ENCODE data around the gene ENC1. TPM values are rescaled to one million over a fixed set of nuclear protein-coding genes. Genes with fewer than 3 reads are reported as not detected.

Gene ENC1
- total RNA-seq, 4 donors from 2014 or later: 2.8 to 20.4 (median 6.9) TPM

DNA sequence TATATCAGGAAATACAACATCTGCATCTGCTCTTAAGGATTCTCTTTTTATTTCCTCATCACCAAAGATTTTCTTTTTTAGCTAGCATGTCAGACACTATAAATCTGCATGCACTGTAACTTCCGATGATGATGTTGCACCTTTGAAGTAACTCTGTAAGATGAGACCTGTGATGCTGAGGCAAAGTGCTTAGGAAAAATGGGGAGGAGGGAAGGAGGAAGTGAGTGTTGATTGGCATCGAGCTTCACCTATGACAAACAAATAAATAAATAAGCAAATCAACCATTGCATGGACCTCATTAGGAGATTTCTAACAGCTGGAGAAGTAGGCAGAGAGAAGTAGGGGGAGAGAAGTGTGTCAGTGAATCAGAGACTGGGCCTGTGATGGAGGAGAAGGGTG, 52.6 kb downstream of the ENC1 start:
- TF ChIP-seq, protein P1, sequence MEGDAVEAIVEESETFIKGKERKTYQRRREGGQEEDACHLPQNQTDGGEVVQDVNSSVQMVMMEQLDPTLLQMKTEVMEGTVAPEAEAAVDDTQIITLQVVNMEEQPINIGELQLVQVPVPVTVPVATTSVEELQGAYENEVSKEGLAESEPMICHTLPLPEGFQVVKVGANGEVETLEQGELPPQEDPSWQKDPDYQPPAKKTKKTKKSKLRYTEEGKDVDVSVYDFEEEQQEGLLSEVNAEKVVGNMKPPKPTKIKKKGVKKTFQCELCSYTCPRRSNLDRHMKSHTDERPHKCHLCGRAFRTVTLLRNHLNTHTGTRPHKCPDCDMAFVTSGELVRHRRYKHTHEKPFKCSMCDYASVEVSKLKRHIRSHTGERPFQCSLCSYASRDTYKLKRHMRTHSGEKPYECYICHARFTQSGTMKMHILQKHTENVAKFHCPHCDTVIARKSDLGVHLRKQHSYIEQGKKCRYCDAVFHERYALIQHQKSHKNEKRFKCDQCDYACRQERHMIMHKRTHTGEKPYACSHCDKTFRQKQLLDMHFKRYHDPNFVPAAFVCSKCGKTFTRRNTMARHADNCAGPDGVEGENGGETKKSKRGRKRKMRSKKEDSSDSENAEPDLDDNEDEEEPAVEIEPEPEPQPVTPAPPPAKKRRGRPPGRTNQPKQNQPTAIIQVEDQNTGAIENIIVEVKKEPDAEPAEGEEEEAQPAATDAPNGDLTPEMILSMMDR (IDR thresholded peaks at IDR 0.05; ENCODE audit: low read depth): no peak

DNA sequence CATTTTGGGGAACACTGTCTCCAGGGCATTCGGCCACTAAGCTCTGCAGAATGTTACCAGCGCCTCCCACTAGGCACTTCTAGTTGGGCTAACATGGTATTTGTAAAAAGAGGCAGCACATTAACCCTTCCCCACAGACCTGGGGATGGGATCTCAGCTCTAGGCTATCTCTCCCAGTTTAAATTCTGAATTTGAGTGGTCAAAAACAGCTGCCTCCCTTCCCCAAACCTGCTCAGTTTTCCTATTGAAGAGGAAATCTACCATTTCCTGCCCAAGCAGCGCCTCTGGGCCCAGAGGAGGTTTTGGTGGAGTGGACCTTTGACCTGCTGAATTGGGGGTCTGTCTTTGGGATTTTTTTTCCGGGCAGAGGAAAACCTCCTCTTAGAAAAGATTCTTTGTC, 53.2 kb downstream of the ENC1 start:
- TF ChIP-seq, protein P1 (IDR thresholded peaks at IDR 0.05; ENCODE audit: low read depth): no peak

DNA sequence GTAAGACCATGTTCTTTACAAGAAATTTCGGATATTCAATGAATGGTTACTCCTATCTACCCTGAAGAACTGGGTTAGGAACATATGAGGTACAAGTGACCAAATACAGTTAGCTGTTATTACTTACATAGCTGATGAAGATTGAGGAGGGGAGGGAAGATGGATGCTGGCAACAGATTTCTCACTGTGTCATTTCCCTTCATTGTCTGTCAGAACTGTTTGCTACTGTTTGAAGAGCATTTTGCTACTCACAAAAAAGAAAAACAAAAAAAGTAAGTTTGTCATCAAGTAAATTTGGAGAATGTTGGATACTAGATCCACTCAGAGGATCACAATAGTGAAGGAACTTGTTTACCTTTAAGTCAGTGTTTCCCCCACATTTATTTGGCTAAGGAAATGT, 53.7 kb downstream of the ENC1 start:
- TF ChIP-seq, protein P1 (IDR thresholded peaks at IDR 0.05; ENCODE audit: low read depth): no peak

DNA sequence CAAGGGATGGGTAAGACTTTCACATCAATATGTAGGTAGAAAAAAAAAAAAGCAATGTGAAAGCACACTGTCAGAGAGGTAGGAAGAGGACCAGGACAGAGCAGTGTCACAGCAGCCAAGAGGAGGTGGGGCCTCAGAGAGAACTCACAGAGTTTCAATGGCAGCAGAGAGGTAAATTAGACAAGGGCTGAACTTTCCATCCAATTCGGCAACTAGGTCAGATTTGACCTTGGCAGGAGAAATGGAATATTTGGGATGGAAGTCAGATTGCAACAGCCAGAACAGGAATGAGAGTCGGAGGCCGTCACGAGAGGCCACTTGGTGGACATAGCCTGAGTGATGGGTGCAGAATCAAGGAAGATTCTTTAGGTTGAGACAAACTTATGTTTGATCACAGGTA, 57.7 kb downstream of the ENC1 start:
- TF ChIP-seq, protein P1 (IDR thresholded peaks at IDR 0.05; ENCODE audit: low read depth): no peak

DNA sequence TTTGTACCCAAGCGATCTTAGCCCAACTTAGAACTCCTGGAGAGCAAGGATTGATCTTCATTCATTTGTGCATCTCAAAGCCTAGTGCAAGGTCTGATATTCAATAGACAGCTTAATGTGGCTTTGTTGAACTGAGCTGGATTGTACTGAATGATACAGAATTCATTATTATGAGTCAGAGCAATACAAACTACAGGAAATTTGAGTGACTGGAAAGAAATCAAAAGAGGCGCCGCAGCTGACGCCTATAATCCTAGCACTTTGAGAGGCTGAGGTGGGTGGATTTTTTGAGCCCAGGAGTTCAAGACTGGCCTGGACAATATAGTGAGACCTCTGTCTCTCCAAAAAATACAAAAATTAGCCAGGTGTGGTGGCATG, 58.6 kb downstream of the ENC1 start:
- TF ChIP-seq, protein P1 (IDR thresholded peaks at IDR 0.05; ENCODE audit: low read depth): no peak

DNA sequence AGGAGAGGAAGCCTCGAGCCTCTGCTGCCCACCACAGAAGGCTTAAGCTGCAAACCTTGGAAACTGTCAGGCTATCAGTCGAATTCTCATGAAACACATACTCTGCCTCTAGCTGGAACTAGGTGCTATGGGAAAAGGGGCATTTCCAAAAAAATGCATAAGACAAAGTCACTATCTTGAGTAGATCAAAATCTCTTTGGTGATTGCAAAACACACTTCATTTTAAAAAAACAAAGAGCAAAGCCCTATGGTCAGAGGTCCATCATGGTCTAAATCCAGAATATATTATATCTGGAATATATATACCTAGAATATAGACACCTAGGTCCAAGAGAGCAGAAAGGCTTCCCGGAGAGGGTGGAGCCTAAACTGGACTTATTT, 59.8 kb downstream of the ENC1 start:
- TF ChIP-seq, protein P1 (IDR thresholded peaks at IDR 0.05; ENCODE audit: low read depth): no peak

DNA sequence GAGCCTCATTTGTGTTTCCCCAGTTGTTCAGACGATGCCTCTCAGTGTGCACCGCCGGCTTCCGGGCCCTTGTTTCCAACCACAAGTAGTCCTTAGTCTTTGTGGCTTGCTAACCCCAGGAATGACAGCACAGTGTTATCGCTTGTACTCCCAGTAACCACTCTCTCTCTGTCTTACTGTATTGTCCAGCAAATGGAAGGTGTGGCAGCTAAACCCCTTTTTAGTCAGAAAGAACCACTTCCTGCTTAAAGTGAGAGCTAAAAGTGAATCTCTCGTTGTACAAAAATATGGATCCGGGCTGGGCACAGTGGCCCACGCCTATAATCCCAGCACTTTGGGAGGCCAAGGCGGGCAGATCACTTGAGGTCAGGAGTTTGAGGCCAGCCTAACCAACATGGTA, 61.3 kb downstream of the ENC1 start:
- TF ChIP-seq, protein P1 (IDR thresholded peaks at IDR 0.05; ENCODE audit: low read depth): no peak
